Endodermal cell (in vitro differentiated cells): ENCODE data around the gene ZFTA. TPM values are rescaled to one million over a fixed set of nuclear protein-coding genes. Genes with fewer than 3 reads are reported as not detected.

Source experiments
- DNase-seq: peaks from one replicate; pipeline ENCODE4 v3.0.0-alpha.2; 2017
- H3K27ac ChIP-seq: 2 replicates; pipeline ENCODE4 v1.5.1; 2013; ENCODE audit warnings: mild to moderate bottlenecking, low read depth, low read length, moderate library complexity
- H3K27me3 ChIP-seq: 2 replicates; pipeline ENCODE4 v1.6.1; 2013; ENCODE audit warnings: mild to moderate bottlenecking, low read length, moderate library complexity; ENCODE audit not compliant: insufficient read depth, control insufficient read depth, poor library complexity, severe bottlenecking
- H3K36me3 ChIP-seq: 2 replicates; pipeline ENCODE4 v1.7.0; 2013; ENCODE audit warnings: mild to moderate bottlenecking, low read length, moderate library complexity; ENCODE audit not compliant: control insufficient read depth, insufficient read depth
- H3K4me1 ChIP-seq: one replicate; pipeline ENCODE4 v1.7.0; 2013; ENCODE audit warnings: low read length; ENCODE audit not compliant: control insufficient read depth, insufficient read depth
- H3K4me3 ChIP-seq: 2 replicates; pipeline ENCODE4 v1.5.1; 2013; ENCODE audit warnings: mild to moderate bottlenecking, low read length, moderate library complexity
- H3K9ac ChIP-seq: 2 replicates; pipeline ENCODE4 v1.6.1; 2013; ENCODE audit warnings: mild to moderate bottlenecking, low read length, moderate library complexity; ENCODE audit not compliant: poor library complexity, severe bottlenecking; ENCODE audit errors: extremely low read depth
- H3K9me3 ChIP-seq: 2 replicates; pipeline ENCODE4 v1.6.1; 2013; ENCODE audit warnings: mild to moderate bottlenecking, low read length, moderate library complexity; ENCODE audit not compliant: control insufficient read depth
- H3K27ac Mint-ChIP-seq: 2 replicates; pipeline ENCODE4 v1.8.0; 2020; ENCODE audit warnings: mixed read lengths
- H3K27me3 Mint-ChIP-seq: 2 replicates; pipeline ENCODE4 v1.8.0; 2021; ENCODE audit warnings: mild to moderate bottlenecking, mixed read lengths; ENCODE audit not compliant: insufficient read depth
- H3K36me3 Mint-ChIP-seq: 2 replicates; pipeline ENCODE4 v1.8.0; 2020; ENCODE audit warnings: low read depth, mixed read lengths
- H3K4me1 Mint-ChIP-seq: 2 replicates; pipeline ENCODE4 v1.8.0; 2020; ENCODE audit warnings: mixed read lengths
- H3K4me3 Mint-ChIP-seq: 2 replicates; pipeline ENCODE4 v1.8.0; 2020; ENCODE audit warnings: mild to moderate bottlenecking, moderate library complexity, mixed read lengths
- H3K9me3 Mint-ChIP-seq: 2 replicates; pipeline ENCODE4 v1.8.0; 2020; ENCODE audit warnings: mild to moderate bottlenecking, mixed read lengths
- CTCF ChIP-seq: fragments of 200-600 bp; sonication (generic); conservative IDR thresholded peaks from 2 replicates; pipeline ENCODE4 v1.5.0; 2021; ENCODE audit warnings: antibody characterized with exemption, mild to moderate bottlenecking
- WGBS, 2 experiments: methylation state at CpG; one replicate each; pipeline versions ENCODE4 v1.1.5 to v1.1.7; 2013; ENCODE audit warnings: missing lambda C conversion rate in 2 of 2, mixed read lengths in 1 of 2; ENCODE audit not compliant: insufficient coverage in 1 of 2, insufficient read length in 1 of 2; 5-methylcytosine and 5-hydroxymethylcytosine counted together
- long read RNA-seq, 4 experiments: library from polyadenylated mRNA in 2 of 4; library from RNA in 1 of 4; library from capped mRNA in 1 of 4; stranded (forward) in 3 of 4; unstranded in 1 of 4; transcript quantifications; one replicate each; pipeline ENCODE4 v2.0.0, GENCODE V29; 2020 to 2021; ENCODE audit warnings: inconsistent platforms in 1 of 4
- polyA plus RNA-seq, 2 experiments: library from polyadenylated mRNA; stranded (reverse); fragments of 50-300 nt; gene quantifications; one replicate each; pipeline ENCODE4 v1.2.3, GENCODE V29; 2013
- total RNA-seq, 2 donors: library from RNA; stranded (reverse); fragmentation: NEBNext Ultra II Directional in 1 of 2; extraction: Animal tissue kit (Norgen Biotek cat#: 25700) in 1 of 2; gene quantifications; 2 replicates in 1 of 2; 3 replicates in 1 of 2; pipeline ENCODE4 v1.2.1, GENCODE V29; 2021

ZFTA gene
- 10 to 100 TPM; 31.9 to 38.0 TPM for total RNA-seq
- polyA plus RNA-seq (2013, experiment 1 of 2): 40.9 TPM
- 38.5 TPM for polyA plus RNA-seq (2013, experiment 2 of 2)
- long read RNA-seq, experiment 1, partial matches to known transcripts: 2 of 12 reads
- long read RNA-seq, experiment 1, other reads (novel, unspliced or antisense): 10 of 12 reads
- long read RNA-seq, experiment 2, partial matches to known transcripts: 2 of 39 reads
- long read RNA-seq, experiment 2, other reads (novel, unspliced or antisense): 35 of 39 reads
- long read RNA-seq, experiment 3, partial matches to known transcripts: 0 of 14 reads
- long read RNA-seq, experiment 3, other reads (novel, unspliced or antisense): 14 of 14 reads
- long read RNA-seq, experiment 4: 0 reads

GRCh38 chr11:63768237-63769041 is at the start of gene ZFTA:
ZFTA (minus strand) TSS chr11:63768775; CDS start chr11:63768622, 153 bp downstream.
- peak within 1 kb of the TSS; percentile 91 for H3K4me3 Mint-ChIP-seq
- Histone ChIP-seq H3K27ac (peak within 1 kb of the TSS; percentile 92), H3K4me3 (peak within 1 kb of the TSS; percentile 97), H3K9me3 (no peaks in the 10 kb centered on the region), H3K4me1 (peaks cover 5% of the 10 kb centered on the region), H3K36me3 (peaks cover 4% of the 10 kb centered on the region), H3K9ac (peak within 1 kb of the TSS; percentile 75), H3K27me3 (peaks cover 14% of the 10 kb centered on the region)
- peak; percentile 90 for DNase-seq
- TF ChIP-seq CTCF: peak; percentile 83
- H3K27ac Mint-ChIP-seq: peak within 1 kb of the TSS; percentile 90
- peaks cover 33% of the 10 kb centered on the region for H3K4me1 Mint-ChIP-seq
- H3K36me3 Mint-ChIP-seq: peaks cover 2% of the 10 kb centered on the region
- H3K27me3 Mint-ChIP-seq: peaks cover 29% of the 10 kb centered on the region
- 0% methylated on average over 12 to 113 of the region's 113 CpGs for WGBS, 2 experiments
- H3K9me3 Mint-ChIP-seq: no peaks in the 10 kb centered on the region

GRCh38 chr11:63817758-63818498 is 49.4 kb upstream of the ZFTA start:
- WGBS, 2 experiments: 95 to 96% methylated on average over 20 to 27 of the region's 27 CpGs
- H3K4me1 Mint-ChIP-seq: peaks cover 13% of the 10 kb centered on the region

More at GRCh38 chr11:63817758-63818498, 49.4 kb upstream of the ZFTA start:
- Histone ChIP-seq H3K27ac (no peak overlapping the region), H3K27me3 (no peaks in the 10 kb centered on the region), H3K9me3 (no peaks in the 10 kb centered on the region), H3K9ac (no peak overlapping the region), H3K4me1 (peaks cover 4% of the 10 kb centered on the region), H3K36me3 (peaks cover 73% of the 10 kb centered on the region), H3K4me3 (no peak overlapping the region)
- TF ChIP-seq CTCF: no peak
- H3K9me3 Mint-ChIP-seq: no peaks in the 10 kb centered on the region
- H3K4me3 Mint-ChIP-seq: no peak overlapping the region
- no peak overlapping the region for H3K27ac Mint-ChIP-seq
- H3K36me3 Mint-ChIP-seq: peaks cover 70% of the 10 kb centered on the region
- no peak for DNase-seq
- H3K27me3 Mint-ChIP-seq: no peaks in the 10 kb centered on the region
